ENCODE measurements around the gene TREML1. TPM values are rescaled to one million over a fixed set of nuclear protein-coding genes. Genes with fewer than 3 reads are reported as not detected.

The TREML1 gene, protein sequence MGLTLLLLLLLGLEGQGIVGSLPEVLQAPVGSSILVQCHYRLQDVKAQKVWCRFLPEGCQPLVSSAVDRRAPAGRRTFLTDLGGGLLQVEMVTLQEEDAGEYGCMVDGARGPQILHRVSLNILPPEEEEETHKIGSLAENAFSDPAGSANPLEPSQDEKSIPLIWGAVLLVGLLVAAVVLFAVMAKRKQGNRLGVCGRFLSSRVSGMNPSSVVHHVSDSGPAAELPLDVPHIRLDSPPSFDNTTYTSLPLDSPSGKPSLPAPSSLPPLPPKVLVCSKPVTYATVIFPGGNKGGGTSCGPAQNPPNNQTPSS
- polyA plus RNA-seq = 0.07 TPM
- long read RNA-seq, donor 1 = 0 reads
- long read RNA-seq, donor 2 = 0 reads
- long read RNA-seq, donor 3 = 0 reads
- long read RNA-seq, donor 4 = 0 reads
- long read RNA-seq, donor 5 = 0 reads
- long read RNA-seq, donor 6 = 0 reads
- long read RNA-seq, donor 7 = 0 reads
- long read RNA-seq, donor 8 = 0 reads
- long read RNA-seq, donor 9 = 0 reads
- long read RNA-seq, donor 10 = 0 reads
- long read RNA-seq, donor 11 = 0 reads

DNA sequence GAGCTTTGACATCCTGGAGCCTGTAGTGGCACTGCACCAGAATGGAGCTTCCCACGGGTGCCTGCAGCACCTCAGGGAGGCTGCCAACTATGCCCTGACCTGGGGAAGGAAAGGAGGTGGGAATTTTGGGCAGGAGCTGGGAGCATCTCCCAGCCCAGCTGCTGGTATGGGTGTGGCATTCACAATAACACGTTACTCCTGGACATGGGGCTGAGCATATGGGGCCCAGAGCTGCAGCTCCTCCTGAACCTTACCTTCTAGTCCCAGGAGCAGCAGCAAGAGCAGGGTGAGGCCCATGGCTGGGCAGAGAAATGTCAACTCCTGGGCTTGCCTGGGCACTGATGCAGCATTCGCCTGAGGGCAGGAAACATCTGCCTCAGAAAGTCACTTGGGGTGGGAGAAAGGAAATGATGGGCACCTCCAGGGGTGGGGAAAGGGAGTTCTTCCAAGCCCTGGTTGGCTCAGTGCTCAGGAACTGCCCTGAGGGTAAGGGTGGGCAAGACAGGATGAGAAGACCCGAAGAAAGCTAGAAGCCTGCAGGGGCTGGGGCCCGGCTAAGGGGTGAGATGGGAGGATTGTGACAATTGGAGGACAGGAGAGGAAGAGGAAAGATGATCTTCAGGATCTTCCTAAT, at the start of gene TREML1:
Gene TREML1, minus strand, starts transcription at position 356 of the 634 bp plus-strand sequence. Its CDS starts 59 bp downstream, at position 297.
- H3K4me3 ChIP-seq (ENCODE audit: low read length) = no peak within 1 kb of the TSS
- peaks cover 10% of the 10 kb centered on the region for H3K27me3 ChIP-seq (ENCODE audit: control insufficient read depth, insufficient read depth, low read length)
- no peaks in the 10 kb centered on the region for H3K36me3 ChIP-seq (ENCODE audit: control insufficient read depth, insufficient read depth, low read length)
- no peaks in the 10 kb centered on the region for H3K9me3 ChIP-seq (ENCODE audit: control insufficient read depth, low read depth, low read length)
- H3K4me1 ChIP-seq (ENCODE audit: control insufficient read depth, insufficient read depth, low read length) = no peaks in the 10 kb centered on the region
- DNase-seq = no peak
- no peak within 1 kb of the TSS for H3K27ac ChIP-seq (ENCODE audit: low read length)
- WGBS (ENCODE audit: insufficient coverage, low lambda C conversion rate) = no CpG with 5 or more reads among the region's 5 CpGs

DNA sequence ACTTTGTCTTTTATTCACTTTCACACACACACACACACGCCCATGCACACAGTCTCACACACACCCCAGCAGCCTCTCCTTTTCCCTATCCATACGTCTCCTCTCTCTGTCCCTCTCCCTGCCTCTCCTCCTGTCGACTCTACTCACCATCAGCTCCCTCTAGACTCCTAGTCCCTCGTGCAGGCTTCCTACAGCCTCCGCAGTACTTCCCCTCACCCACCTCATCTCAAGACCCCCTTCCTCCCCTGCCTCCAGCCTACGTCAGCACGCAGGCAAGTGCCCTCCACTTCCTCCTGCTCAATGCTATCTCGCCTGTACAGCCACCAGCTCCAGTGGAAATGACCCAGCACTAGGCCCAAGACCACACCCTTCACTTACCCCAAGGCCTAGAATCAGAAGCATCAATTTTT, 47.6 kb upstream of the TREML1 start:
- no CpG with 5 or more reads among the region's 8 CpGs for WGBS (ENCODE audit: insufficient coverage, low lambda C conversion rate)
- Histone ChIP-seq H3K9me3 (ENCODE audit: control insufficient read depth, low read depth, low read length) (no peaks in the 10 kb centered on the region), H3K36me3 (ENCODE audit: control insufficient read depth, insufficient read depth, low read length) (no peaks in the 10 kb centered on the region), H3K27me3 (ENCODE audit: control insufficient read depth, insufficient read depth, low read length) (peaks cover 6% of the 10 kb centered on the region), H3K27ac (ENCODE audit: low read length) (no peak overlapping the region), H3K4me3 (ENCODE audit: low read length) (no peak overlapping the region), H3K4me1 (ENCODE audit: control insufficient read depth, insufficient read depth, low read length) (no peaks in the 10 kb centered on the region)
- DNase-seq = no peak

DNA sequence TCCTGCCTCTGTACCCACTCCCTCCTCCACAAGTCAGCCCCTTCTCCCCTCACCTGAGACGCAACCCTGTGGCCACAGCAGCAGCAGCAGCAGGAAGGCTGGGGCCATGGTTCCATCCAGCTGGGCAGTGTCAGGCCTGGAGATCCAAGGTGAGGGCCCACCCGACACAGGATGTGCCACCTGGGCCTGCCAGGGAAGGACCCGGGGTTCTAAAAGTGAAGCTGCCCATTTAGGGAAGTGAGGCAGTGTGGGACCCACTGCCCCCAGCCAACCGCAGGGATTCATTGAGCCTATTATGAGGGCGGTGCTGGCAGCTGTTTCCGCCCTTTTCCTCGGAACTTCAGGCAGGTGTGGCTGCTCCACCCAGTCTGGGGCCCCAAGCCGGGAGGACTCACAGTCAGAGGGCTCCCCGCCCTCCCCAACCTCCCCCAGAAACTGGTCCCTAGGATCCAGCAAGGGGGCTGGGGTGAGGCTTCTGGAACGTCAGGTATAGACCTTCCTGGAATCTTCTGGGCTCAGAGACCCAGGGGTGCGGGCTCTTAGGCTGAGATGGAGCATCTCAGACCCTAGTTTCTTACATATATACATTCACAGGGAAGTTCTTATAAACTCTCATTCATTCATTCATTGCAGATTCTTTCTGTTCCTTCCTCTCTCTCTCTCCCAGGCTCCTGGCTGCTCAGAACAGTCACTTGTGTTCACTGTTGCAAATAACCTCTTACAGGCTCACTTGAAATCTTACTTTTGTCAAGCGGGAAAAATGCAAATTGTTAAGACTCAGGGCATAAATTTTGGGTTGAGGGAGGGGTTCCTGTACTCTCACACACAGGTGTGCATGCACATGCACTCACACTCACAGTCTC, 47.0 kb upstream of the TREML1 start, which contains the start of gene TREML2:
Gene TREML2, minus strand, starts transcription at position 249 of the 863 bp plus-strand sequence. Its CDS starts 141 bp downstream, at position 108.
- H3K27me3 ChIP-seq (ENCODE audit: control insufficient read depth, insufficient read depth, low read length) = peaks cover 9% of the 10 kb centered on the region
- DNase-seq = peak in 1 of 2 donors; percentile 24
- no peaks in the 10 kb centered on the region for H3K4me1 ChIP-seq (ENCODE audit: control insufficient read depth, insufficient read depth, low read length)
- no CpG with 5 or more reads among the region's 12 CpGs for WGBS (ENCODE audit: insufficient coverage, low lambda C conversion rate)
- H3K4me3 ChIP-seq (ENCODE audit: low read length) = no peak within 1 kb of the TSS
- no peaks in the 10 kb centered on the region for H3K9me3 ChIP-seq (ENCODE audit: control insufficient read depth, low read depth, low read length)
- H3K36me3 ChIP-seq (ENCODE audit: control insufficient read depth, insufficient read depth, low read length) = no peaks in the 10 kb centered on the region
- H3K27ac ChIP-seq (ENCODE audit: low read length) = no peak within 1 kb of the TSS

DNA sequence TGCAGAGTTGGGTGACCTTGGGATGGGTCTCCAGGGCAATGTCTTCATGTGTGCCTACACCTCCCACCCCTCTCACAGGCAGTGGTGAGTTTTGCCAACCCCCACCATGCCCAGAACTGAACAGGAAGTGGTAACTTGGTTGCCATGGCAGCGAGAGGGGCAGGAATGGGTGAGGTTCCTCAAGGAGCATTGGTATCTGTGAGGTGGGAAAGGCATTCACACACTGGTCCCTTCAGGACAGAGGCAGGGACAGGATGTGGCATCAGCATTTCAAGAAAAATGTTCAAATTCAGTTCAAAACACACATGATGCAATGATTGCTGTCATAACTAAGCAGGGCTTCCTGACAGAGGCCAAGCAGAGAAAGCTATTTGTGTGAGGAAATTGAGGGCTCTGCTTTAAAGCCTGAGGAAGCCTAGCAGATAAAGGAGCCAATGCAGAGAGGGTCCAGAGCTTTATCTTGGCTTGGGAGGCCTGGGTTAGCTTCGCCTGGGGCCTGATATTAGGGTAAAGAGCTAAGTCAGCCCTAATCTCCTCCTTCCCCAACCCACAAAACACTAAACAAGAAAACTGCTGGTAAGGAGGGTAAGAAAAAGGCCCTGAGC, 46.3 kb upstream of the TREML1 start:
- no CpG with 5 or more reads among the region's 2 CpGs for WGBS (ENCODE audit: insufficient coverage, low lambda C conversion rate)
- Histone ChIP-seq H3K27ac (ENCODE audit: low read length) (no peak overlapping the region), H3K9me3 (ENCODE audit: control insufficient read depth, low read depth, low read length) (no peaks in the 10 kb centered on the region), H3K36me3 (ENCODE audit: control insufficient read depth, insufficient read depth, low read length) (no peaks in the 10 kb centered on the region), H3K4me1 (ENCODE audit: control insufficient read depth, insufficient read depth, low read length) (no peaks in the 10 kb centered on the region), H3K27me3 (ENCODE audit: control insufficient read depth, insufficient read depth, low read length) (peaks cover 17% of the 10 kb centered on the region), H3K4me3 (ENCODE audit: low read length) (no peak overlapping the region)
- peak in 1 of 2 donors; percentile 24 for DNase-seq

DNA sequence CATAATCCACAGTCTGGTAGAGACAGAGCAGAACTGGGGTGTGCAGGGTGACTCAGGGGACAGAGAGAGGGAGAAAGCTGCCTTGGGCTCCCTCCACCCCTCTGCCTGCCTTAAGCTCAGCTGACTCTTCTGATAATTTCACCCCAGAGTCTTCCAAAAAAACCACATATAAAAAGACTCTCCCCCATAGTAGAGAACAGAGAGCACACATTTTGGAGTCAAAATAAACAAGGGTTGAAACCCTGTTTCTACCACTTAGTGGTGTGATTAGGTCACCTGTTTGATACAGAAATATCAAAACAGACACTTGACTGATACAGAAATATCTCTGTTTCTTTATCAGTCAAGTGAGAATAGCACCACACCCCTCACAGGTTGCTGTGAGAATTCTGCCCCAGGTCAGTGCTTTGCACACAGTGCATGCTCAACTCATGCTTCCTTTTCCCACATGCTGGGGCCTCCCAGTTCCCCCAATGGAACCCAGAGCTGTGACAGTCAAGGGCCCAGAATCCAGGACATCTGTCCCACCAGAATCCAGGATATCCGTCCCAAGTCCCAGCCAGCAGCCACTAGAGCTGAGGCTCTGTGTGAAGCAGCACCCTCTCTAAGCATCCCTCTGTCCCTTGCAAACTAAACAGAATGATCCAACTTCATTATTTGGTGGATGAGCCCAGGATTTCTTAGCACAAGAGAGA, 45.6 kb upstream of the TREML1 start:
- H3K27ac ChIP-seq (ENCODE audit: low read length) = no peak overlapping the region
- DNase-seq = peak; percentile 17 to 35
- WGBS (ENCODE audit: insufficient coverage, low lambda C conversion rate) = no CpG with 5 or more reads among the region's 1 CpG

DNA sequence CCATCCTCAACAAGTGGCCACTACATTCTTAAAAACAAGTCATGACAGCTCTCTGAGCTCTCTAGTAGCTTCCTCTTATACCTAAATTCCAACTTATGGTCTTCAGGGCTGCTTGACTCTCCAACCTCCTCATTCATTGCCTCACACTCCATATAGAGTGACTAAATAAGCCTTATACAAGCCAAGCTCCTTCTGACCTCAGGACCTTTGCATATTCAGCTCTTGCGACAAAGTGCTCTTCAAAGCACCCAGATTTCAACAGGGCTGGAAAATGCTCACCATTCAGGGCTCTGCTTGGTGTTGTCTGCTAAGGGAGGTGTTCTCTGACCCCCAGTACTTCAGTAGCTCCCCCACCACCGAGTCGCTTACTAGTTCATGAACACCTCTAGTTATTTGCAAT, 43.1 kb upstream of the TREML1 start:
- H3K4me1 ChIP-seq (ENCODE audit: control insufficient read depth, insufficient read depth, low read length) = no peaks in the 10 kb centered on the region
- peaks cover 36% of the 10 kb centered on the region for H3K27me3 ChIP-seq (ENCODE audit: control insufficient read depth, insufficient read depth, low read length)
- no peak for DNase-seq
- no peak overlapping the region for H3K27ac ChIP-seq (ENCODE audit: low read length)
- WGBS (ENCODE audit: insufficient coverage, low lambda C conversion rate) = no CpG with 5 or more reads among the region's 3 CpGs
- H3K36me3 ChIP-seq (ENCODE audit: control insufficient read depth, insufficient read depth, low read length) = no peaks in the 10 kb centered on the region
- no peaks in the 10 kb centered on the region for H3K9me3 ChIP-seq (ENCODE audit: control insufficient read depth, low read depth, low read length)
- no peak overlapping the region for H3K4me3 ChIP-seq (ENCODE audit: low read length)

More for the DNA sequence above, 45.6 kb upstream of the TREML1 start:
- Histone ChIP-seq H3K4me1 (ENCODE audit: control insufficient read depth, insufficient read depth, low read length) (no peaks in the 10 kb centered on the region), H3K27me3 (ENCODE audit: control insufficient read depth, insufficient read depth, low read length) (peaks cover 24% of the 10 kb centered on the region), H3K4me3 (ENCODE audit: low read length) (no peak overlapping the region), H3K36me3 (ENCODE audit: control insufficient read depth, insufficient read depth, low read length) (no peaks in the 10 kb centered on the region), H3K9me3 (ENCODE audit: control insufficient read depth, low read depth, low read length) (no peaks in the 10 kb centered on the region)

DNA sequence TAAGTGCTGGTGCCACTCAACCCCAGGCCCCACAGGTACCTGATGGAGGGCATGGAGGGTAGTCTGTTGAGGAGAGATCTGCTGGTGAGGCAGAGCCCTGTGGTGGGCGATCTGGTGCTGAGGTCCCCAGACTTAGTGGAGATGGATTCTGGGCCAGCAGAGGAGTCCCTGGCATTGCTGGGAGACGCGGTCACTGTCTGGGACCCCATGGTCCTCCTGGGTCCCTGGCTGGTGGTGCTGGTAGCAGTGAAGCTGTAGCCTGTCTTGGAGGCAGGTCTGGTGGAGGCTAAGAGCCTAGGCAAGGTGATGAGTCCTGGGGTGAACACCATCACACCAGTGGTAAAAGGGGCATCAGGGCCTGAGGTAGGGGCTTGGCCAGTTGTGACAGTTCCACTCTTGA, 40.2 kb upstream of the TREML1 start:
- Histone ChIP-seq H3K4me3 (ENCODE audit: low read length) (no peak overlapping the region), H3K27me3 (ENCODE audit: control insufficient read depth, insufficient read depth, low read length) (peaks cover 40% of the 10 kb centered on the region), H3K27ac (ENCODE audit: low read length) (no peak overlapping the region), H3K4me1 (ENCODE audit: control insufficient read depth, insufficient read depth, low read length) (no peaks in the 10 kb centered on the region), H3K36me3 (ENCODE audit: control insufficient read depth, insufficient read depth, low read length) (no peaks in the 10 kb centered on the region), H3K9me3 (ENCODE audit: control insufficient read depth, low read depth, low read length) (no peaks in the 10 kb centered on the region)
- WGBS (ENCODE audit: insufficient coverage, low lambda C conversion rate) = no CpG with 5 or more reads among the region's 3 CpGs
- no peak for DNase-seq

DNA sequence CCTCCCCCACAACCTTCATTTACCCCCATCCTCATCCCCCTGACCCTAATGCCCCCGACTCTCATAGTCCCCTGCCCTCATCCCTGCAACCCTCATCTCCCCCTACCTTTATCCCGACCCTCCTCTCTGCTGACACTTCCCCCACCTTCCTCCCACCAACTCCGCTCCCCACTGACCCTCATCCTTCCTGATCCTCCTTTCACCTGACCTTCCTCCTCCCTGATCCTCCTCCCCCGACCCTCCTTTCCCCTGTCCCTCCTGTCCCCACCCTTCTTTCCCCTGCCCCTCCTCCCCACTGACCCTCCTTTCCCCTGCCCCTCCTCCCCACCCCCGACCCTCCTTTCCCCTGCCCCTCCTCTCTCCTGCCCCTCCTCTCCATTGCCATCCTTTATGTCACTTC, 39.7 kb upstream of the TREML1 start:
- Histone ChIP-seq H3K9me3 (ENCODE audit: control insufficient read depth, low read depth, low read length) (no peaks in the 10 kb centered on the region), H3K36me3 (ENCODE audit: control insufficient read depth, insufficient read depth, low read length) (no peaks in the 10 kb centered on the region), H3K27ac (ENCODE audit: low read length) (no peak overlapping the region), H3K4me1 (ENCODE audit: control insufficient read depth, insufficient read depth, low read length) (no peaks in the 10 kb centered on the region), H3K27me3 (ENCODE audit: control insufficient read depth, insufficient read depth, low read length) (peaks cover 40% of the 10 kb centered on the region), H3K4me3 (ENCODE audit: low read length) (no peak overlapping the region)
- WGBS (ENCODE audit: insufficient coverage, low lambda C conversion rate) = no CpG with 5 or more reads among the region's 5 CpGs
- DNase-seq = no peak

DNA sequence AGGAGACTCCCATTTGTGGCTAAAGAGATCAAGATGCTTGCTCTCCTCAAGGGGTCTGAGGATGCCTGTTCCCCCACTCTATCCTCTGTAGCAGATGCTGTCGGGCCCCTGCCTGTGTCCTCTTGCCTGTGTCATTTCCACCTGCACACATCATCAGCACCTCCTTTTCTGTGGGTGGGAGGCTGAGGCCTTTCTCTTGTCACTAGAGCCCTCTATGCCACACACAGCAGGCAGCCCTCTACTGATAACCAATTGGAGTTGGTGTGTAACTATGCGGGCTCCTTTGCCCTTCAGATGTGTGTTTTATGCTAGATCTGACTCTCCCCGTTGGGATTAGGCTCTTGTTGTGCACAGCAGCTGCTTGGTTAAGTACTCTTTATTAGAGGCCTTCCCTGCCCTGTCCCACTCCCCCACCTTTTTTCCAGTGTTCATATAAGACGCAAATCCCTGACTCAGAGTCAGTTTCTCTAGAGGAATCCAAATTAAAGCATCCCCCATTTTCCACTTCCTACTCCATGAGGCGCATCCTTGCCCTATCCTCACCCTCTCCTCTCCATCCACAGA, 39.1 kb upstream of the TREML1 start:
- no peak overlapping the region for H3K27ac ChIP-seq (ENCODE audit: low read length)
- WGBS (ENCODE audit: insufficient coverage, low lambda C conversion rate) = 86% methylated on average over 2 of the region's 5 CpGs
- H3K36me3 ChIP-seq (ENCODE audit: control insufficient read depth, insufficient read depth, low read length) = no peaks in the 10 kb centered on the region
- H3K4me3 ChIP-seq (ENCODE audit: low read length) = no peak overlapping the region
- no peak for DNase-seq
- peaks cover 40% of the 10 kb centered on the region for H3K27me3 ChIP-seq (ENCODE audit: control insufficient read depth, insufficient read depth, low read length)
- H3K4me1 ChIP-seq (ENCODE audit: control insufficient read depth, insufficient read depth, low read length) = no peaks in the 10 kb centered on the region
- no peaks in the 10 kb centered on the region for H3K9me3 ChIP-seq (ENCODE audit: control insufficient read depth, low read depth, low read length)
